MCF 10A (cell line): ENCODE data around the gene AMPH. TPM values are rescaled to one million over a fixed set of nuclear protein-coding genes. Genes with fewer than 3 reads are reported as not detected.

Source experiments
- BruUV-seq: library from RNA; stranded (reverse); fragments of 400-500 nt; replicated peaks from 2 replicates; lab custom pipeline; 2021; lab: Mats Ljungman, UMichigan
- CTCF ChIA-PET: fragments of 300-600 bp; sonication (Branson Sonifier 250); formaldehyde crosslinking; extraction: SDS; loops from one replicate; lab custom pipeline; 2021; ENCODE audit warnings: antibody characterized with exemption, inconsistent platforms; lab: Yijun Ruan, JAX
- POLR2A ChIA-PET: fragments of 300-600, 350-650 bp; sonication (Branson Sonifier 250); formaldehyde crosslinking; extraction: SDS; loops from one replicate; lab custom pipeline; 2020; ENCODE audit warnings: antibody characterized with exemption, inconsistent platforms; lab: Yijun Ruan, JAX
- DNase-seq: peaks from one replicate; pipeline ENCODE4 v3.0.0-alpha.2; 2018; ENCODE audit not compliant: unreplicated experiment
- H3K27ac Mint-ChIP-seq: one replicate; pipeline ENCODE4 v1.8.0; 2022; ENCODE audit warnings: mild to moderate bottlenecking, low read depth, mixed read lengths; ENCODE audit not compliant: unreplicated experiment
- H3K27me3 Mint-ChIP-seq: one replicate; pipeline ENCODE4 v1.8.0; 2022; ENCODE audit warnings: mixed read lengths; ENCODE audit not compliant: insufficient read depth, unreplicated experiment
- H3K36me3 Mint-ChIP-seq: one replicate; pipeline ENCODE4 v1.8.0; 2022; ENCODE audit warnings: mild to moderate bottlenecking, moderate library complexity, mixed read lengths; ENCODE audit not compliant: insufficient read depth, unreplicated experiment
- H3K4me1 Mint-ChIP-seq: one replicate; pipeline ENCODE4 v1.8.0; 2022; ENCODE audit warnings: mixed read lengths; ENCODE audit not compliant: insufficient read depth, unreplicated experiment
- H3K4me3 Mint-ChIP-seq: one replicate; pipeline ENCODE4 v1.8.0; 2022; ENCODE audit warnings: mild to moderate bottlenecking, moderate library complexity, mixed read lengths; ENCODE audit not compliant: unreplicated experiment
- H3K9me3 Mint-ChIP-seq: one replicate; pipeline ENCODE4 v1.8.0; 2022; ENCODE audit warnings: mixed read lengths; ENCODE audit not compliant: unreplicated experiment
- CTCF ChIP-seq: fragments of 200-600 bp; IDR thresholded peaks from one replicate; pipeline ENCODE4 v1.8.0; 2022; ENCODE audit warnings: antibody characterized with exemption, mild to moderate bottlenecking; ENCODE audit not compliant: unreplicated experiment
- intact Hi-C: fragments of 100-400 bp; cut with micrococcal nuclease; formaldehyde crosslinking; loops from 2 replicates; pipeline ENCODE4 v1.14.1; 2022
- total RNA-seq: library from RNA; stranded (reverse); gene quantifications from 2 replicates; pipeline ENCODE4 v1.2.3, GENCODE V29; 2022

The AMPH gene
- total RNA-seq, 1 experiment from 2014 or later = 0.63 TPM

GRCh38 chr7:38677981-38678697, 47.0 kb upstream of the AMPH start:
- no peaks in the 10 kb centered on the region for H3K27me3 Mint-ChIP-seq
- H3K36me3 Mint-ChIP-seq = no peaks in the 10 kb centered on the region
- ChIA-PET CTCF (interaction anchor here (0.6 to 2.0 kb wide), 4 partner anchors 13 to 825 kb away, joined by 3 to 5 read pairs (median 4); no protein-coding TSS in a partner anchor), POLR2A (interaction anchor here (0.6 kb wide), 2 partner anchors 107 to 148 kb away, joined by 3 read pairs; no protein-coding TSS in a partner anchor)
- intact Hi-C loops = no loop called here
- peaks cover 26% of the 10 kb centered on the region for H3K4me1 Mint-ChIP-seq
- no peak overlapping the region for H3K4me3 Mint-ChIP-seq
- TF ChIP-seq CTCF = no peak
- no TSS peak for BruUV-seq
- DNase-seq = no peak
- H3K27ac Mint-ChIP-seq = peak overlapping the region; percentile 70
- H3K9me3 Mint-ChIP-seq = no peaks in the 10 kb centered on the region

GRCh38 chr7:38675494-38676106, 44.4 kb upstream of the AMPH start:
- H3K27ac Mint-ChIP-seq = no peak overlapping the region
- no peak for TF ChIP-seq CTCF
- H3K36me3 Mint-ChIP-seq = no peaks in the 10 kb centered on the region
- BruUV-seq = no TSS peak
- ChIA-PET CTCF (no interaction called here), POLR2A (no interaction called here)
- no peaks in the 10 kb centered on the region for H3K9me3 Mint-ChIP-seq
- H3K4me1 Mint-ChIP-seq = peaks cover 36% of the 10 kb centered on the region
- H3K4me3 Mint-ChIP-seq = no peak overlapping the region
- no peaks in the 10 kb centered on the region for H3K27me3 Mint-ChIP-seq
- DNase-seq = no peak
- intact Hi-C loops = no loop called here

GRCh38 chr7:38674513-38674912, 43.3 kb upstream of the AMPH start:
- H3K9me3 Mint-ChIP-seq = no peaks in the 10 kb centered on the region
- H3K27ac Mint-ChIP-seq = peak overlapping the region; percentile 76
- no peaks in the 10 kb centered on the region for H3K36me3 Mint-ChIP-seq
- H3K4me3 Mint-ChIP-seq = no peak overlapping the region
- H3K4me1 Mint-ChIP-seq = peaks cover 34% of the 10 kb centered on the region
- intact Hi-C loops = loop anchor here (5.0 kb wide), 1 partner anchor 73 kb away; no protein-coding TSS in a partner anchor
- DNase-seq = no peak
- BruUV-seq = no TSS peak
- no peaks in the 10 kb centered on the region for H3K27me3 Mint-ChIP-seq
- ChIA-PET CTCF (interaction anchor here (0.6 to 0.8 kb wide), 2 partner anchors 16 to 224 kb away, joined by 3 read pairs; no protein-coding TSS in a partner anchor), POLR2A (interaction anchor here (0.5 kb wide), 1 partner anchor 1017 kb away, joined by 4 read pairs; no protein-coding TSS in a partner anchor)
- no peak for TF ChIP-seq CTCF

GRCh38 chr7:38673795-38674194, 42.6 kb upstream of the AMPH start:
- no peaks in the 10 kb centered on the region for H3K27me3 Mint-ChIP-seq
- ChIA-PET POLR2A (no interaction called here), CTCF (interaction anchor here (0.6 to 1.9 kb wide), 3 partner anchors 13 to 306 kb away, joined by 3 to 9 read pairs (median 3); no protein-coding TSS in a partner anchor)
- intact Hi-C loops = loop anchor here (5.0 kb wide), 1 partner anchor 74 kb away; no protein-coding TSS in a partner anchor
- no TSS peak for BruUV-seq
- peak; percentile 99 for DNase-seq
- H3K36me3 Mint-ChIP-seq = no peaks in the 10 kb centered on the region
- peaks cover 27% of the 10 kb centered on the region for H3K4me1 Mint-ChIP-seq
- no peak overlapping the region for H3K4me3 Mint-ChIP-seq
- no peak for TF ChIP-seq CTCF
- H3K27ac Mint-ChIP-seq = peak overlapping the region; percentile 76
- no peaks in the 10 kb centered on the region for H3K9me3 Mint-ChIP-seq
